GM11168 (cell line): ENCODE data around the gene ANAPC2.

ENCODE experiments used
- in situ Hi-C: fragments of 300-500 bp; cut with MboI; formaldehyde crosslinking; loops from one replicate; pipeline ENCODE4 v1.12.0; 2022; ENCODE audit warnings: low sequenced_read_pairs; ENCODE audit not compliant: unreplicated experiment

The ANAPC2 gene

DNA sequence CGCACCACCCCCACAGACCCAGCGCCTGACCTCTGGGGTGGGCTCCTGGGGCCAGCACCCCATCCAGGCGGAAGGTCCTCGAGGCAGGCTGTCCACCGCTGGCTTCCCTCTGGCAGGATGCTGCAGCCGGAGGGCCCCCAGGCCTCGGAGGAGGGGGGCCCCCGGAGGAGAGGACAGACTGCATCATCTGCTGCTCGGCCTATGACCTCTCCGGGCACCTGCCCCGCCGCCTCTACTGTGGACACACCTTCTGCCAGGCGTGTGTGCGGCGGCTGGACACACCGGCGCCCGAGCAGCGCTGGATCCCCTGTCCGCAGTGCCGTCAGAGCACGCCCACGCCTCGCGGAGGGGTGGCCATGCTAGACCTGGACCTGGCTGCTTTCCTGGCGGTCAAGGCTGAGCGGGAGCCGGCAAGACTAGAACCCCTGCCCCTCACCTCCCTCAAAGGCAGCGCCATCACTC is 40.2 kb upstream of the ANAPC2 start:
- in situ Hi-C loops = no loop called here

DNA sequence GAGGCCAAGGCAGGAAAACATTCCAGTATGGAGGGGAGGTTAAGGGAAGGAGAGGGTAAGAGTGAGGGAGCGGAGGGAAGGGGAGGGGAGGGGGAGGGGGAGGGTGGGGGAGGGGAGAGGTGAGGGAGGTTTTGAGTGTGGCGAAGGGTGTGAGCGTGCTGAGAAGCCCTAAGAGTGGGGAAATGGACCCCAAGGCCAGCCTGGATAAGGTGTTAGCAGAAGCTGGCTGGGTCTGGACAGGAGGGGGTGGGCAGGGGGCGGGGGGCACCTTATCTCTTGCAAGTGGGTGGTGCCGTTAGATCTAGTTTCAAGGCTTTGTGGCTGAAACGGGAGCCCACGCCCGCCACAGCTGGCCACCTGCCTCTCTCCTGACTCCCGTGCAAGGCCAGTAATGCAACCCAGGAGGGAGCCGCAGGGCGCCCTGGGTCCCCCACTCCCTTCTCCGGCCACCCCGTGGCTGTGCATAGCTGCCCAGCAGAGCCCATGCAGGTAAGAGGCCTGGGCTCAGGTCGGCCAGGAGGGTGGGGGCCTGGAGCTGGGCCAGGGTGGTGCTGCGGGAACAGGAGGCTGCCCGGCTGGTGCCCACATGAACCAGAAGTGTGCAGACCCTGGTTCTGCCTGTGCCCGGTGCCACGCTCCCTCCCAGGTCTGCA is 39.6 kb upstream of the ANAPC2 start:
- in situ Hi-C loops = no loop called here

DNA sequence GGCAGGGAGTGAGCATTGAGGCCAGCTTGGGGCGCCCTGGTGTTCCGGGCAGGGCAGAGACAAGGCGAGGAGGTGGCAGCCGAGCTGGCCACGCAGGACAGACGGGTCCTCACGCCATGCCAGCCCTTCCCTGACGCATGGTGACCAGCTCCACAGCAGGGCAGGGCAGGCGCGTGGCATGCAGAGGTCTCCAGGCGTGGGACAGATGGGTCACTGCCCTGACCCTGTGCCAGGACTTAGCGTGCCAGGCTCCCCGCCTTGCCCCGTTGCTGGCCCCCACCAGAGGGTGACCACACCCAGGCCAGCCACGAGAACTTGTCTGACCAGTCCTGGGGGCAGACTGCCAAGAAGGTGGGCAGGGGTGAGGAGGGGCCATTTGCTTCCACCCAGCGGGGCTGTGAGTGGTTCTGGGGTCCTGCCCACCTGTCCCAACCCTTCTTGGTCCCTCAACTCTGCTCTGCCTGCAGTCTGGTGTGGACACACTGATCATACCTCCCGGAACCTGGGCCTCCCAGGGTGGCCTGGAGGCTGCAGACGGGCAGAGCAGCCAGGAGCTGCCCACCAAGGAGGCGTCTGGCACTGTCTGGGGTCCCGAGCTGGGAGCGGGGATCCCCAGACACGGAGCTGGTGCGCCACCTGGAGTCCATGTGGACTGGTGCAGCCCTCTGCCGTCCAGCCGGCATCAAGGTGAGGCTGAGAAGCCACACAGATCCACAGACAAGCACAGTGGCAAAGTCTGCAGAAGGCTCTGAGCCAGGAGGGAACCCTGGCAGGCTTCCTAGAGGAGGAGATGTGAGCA is 38.9 kb upstream of the ANAPC2 start, which contains the start of gene RNF224:
RNF224 (plus strand) TSS at position 449 of the 799 bp plus-strand sequence. CDS start 834 bp downstream, outside the sequence.
- in situ Hi-C loops = no loop called here

DNA sequence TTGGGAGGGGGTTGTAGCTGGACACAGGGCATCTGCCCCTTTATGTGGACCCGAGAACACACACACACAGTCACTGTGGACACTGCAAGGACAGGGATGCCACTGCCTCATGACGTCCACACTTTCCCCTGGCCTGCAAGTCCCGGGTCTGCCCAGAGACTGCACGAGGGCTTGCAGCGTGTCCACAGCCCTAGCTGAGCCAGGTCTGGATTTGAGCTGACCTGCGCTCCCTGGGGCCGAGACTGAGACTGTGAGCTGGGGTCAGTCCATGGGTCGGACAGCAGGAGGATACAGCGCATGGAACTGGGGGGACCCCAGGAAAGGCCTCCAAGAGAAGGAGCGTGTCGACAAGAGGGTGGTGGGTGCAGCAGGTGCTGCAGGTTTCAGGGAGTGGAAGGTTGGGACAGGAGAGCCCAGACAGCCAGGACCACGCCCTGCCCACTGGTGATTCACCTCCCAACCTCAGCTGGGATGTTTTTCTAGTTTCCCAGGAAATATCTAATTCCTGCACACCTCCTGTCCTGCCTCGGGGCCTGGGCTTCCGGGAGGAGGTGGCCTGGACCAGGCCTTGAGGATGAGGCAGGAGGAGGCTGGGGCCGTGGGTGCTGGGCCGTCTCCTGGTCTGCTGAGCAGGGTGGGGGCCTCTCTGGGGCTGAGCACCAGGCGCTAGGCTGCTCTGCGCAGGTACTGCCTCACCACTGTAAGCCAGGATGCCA is 38.1 kb upstream of the ANAPC2 start:
- in situ Hi-C loops = no loop called here

DNA sequence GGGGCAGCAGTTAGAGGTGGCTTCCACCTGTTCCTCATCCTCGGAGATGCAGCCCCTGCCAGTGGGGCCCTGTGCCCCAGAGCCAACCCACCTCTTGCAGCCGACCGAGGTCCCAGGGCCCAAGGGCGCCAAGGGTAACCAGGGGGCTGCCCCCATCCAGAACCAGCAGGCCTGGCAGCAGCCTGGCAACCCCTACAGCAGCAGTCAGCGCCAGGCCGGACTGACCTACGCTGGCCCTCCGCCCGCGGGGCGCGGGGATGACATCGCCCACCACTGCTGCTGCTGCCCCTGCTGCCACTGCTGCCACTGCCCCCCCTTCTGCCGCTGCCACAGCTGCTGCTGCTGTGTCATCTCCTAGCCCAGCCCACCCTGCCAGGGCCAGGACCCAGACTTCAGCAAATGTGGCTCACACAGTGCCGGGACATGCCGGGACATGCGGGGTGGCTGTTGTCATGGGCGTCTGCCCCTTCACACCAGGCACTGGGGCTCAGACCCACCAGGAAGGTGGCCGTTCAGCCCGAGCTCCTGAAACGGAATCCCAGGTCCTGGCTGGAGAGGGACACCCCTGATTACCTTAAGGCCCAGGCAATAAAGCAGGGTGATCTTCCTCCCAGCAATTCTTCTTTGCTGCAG is 37.5 kb upstream of the ANAPC2 start:
- in situ Hi-C loops = no loop called here

DNA sequence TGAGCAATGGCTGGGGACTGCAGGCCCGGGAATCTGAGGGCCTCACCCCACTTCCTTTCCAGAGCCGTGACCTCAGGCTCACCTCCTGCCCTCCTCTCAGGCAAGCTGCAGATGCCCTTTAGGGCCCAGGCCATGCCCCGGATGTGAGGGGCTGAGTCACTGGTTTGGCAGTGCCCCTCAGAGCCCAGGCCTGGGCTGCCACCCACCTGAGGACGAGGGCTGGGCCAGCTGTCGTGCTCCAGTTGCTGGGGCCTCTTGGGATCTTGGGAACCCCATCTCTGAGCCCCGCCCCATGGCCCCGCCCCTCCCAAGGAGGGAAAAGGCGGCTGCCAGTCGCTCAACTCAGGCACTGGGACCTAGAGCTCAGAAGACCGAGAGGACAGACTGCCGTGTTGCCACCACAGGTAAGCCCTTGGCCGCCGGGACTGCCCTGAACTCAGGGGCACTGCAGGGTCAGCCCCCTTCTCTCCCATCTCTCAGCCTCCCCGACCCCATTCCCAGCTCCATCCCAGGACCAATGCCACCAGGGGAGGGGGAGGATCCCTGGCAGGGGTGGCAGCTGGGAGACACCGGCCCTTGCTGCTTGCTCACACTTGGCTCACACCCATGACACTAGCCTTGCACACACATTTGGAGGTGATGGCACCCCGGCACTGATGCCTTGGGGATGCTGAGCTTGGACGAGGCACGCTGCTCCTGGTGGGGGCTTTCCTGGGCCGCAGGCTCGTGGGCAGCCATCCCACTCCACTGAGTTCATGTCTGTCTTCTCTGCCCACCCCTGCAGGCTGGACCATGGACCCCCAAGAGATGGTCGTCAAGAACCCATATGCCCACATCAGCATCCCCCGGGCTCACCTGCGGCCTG is 36.7 kb upstream of the ANAPC2 start, which contains the start of gene CYSRT1:
CYSRT1 (plus strand) TSS at position 345 of the 865 bp plus-strand sequence; CDS start at position 793, 448 bp downstream.
- in situ Hi-C loops = no loop called here

DNA sequence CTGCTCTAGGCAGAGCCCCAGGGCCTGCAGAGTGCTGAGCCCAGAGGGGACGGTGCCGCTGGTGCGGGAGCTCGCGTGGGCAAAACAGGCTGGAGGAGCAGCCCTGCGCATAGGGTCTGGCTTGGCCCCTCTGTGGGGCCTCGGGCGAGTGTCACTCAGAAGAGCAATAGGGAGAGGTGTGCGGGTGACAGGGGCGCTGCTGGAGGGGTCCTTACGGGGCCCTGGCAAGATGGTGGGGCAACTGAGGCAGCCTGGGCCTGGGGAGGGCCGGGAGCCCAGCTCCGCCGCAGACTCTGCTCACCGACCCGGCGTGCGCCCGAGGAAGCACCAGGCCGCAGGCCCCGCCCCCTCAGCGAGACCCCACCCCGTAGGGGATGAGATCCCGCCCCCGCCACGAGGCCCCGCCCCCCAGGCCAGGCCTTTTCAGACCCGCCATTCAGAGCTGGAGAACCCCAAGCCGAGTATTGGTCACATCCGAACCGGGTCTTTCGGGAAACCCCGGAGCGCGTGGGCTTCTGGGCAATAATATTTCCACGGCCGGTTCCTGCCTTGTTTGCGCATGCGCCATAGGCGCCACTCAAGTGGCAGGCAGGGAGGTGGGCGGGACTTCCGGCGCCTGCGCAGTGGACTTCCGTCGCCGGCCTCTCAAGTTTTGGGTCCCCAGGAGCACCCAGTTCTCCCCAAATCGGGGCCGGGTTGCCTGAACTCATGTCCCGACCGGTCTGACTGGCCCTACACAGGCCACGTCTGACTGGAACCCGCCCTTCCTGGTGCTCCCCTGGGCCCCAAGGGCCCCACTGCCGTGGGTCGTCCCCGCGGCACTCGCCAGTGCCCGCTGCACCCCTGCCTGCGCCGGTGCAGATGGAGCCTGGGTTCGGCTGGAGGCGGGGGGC is 35.0 kb upstream of the ANAPC2 start:
- in situ Hi-C loops = no loop called here

DNA sequence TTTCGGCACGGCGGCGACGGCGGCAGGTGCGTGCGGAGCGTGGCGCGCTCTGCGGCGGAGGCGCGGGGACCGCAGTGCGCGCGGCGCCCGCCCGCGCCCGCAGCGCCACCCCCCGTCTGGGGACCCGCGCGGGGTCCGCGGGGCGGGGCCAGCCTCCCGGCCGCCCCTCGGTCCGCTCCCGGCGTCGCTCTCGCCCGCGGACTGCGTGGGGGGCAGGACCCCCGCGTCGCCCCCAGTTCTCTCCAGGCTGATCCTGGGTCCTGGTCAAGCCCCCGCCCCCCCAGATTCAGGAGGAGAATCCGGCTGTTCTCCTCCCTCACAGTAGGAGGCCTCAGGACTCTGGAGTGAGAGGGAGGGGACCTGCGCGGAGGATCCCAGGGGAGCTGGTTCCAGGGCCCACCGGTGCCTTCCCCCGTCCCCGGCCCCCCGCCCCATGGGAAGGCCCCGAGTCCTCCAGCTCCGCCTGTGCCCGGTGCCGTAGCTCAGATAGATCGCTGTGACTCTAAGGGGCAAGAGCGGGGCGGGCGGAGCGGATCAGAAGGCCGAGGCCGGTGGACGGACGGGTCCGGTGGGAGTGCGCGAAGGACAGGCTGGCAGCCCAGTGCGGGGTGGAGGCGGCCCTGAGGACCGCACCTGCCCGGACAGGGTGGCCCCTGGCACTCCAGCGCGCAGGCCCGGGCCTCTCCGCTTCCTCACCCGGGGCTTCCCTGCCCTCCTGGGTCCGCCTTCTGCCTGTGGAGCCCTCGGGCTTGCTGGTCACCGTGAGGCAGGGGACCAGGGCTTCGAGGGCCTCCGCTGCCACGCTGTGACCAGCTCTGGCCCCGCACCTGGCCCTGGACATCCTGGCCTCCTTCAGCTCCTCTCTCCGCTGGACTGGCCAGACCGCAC is 34.1 kb upstream of the ANAPC2 start, which contains the start of gene RNF208:
RNF208 (minus strand) TSS at position 51 of the 888 bp plus-strand sequence. CDS start 1,028 bp downstream, outside the sequence.
- in situ Hi-C loops = no loop called here

DNA sequence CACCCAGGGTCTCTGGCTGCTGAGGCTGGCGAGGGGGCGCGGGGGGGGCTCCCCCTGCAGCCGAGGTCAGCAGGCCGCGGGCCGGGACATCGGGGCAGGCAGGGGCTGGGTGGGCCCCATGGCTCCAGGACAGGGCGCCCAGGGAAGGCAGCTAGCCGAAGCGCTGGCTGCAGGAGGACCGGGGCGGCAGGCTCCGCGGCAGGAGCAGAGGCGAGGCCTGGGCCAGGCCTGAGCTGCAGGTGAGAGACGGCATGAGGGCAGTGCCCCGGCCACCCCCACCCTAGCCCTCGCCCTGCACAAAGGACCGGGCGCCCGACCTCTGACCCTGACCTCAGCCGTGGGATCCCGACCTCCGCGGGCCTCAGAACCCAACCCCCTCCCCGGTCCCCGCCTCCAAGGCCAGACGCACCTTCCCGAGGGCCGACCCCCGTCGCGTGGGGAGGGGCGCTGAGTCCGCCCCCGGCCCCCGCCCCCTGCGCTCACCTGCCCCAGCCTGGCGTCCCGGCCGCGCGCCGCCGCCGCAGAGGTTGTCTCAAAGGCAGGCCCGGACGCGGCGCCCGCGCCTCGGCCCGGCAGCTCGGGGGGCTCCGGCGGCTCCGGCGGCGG is 33.2 kb upstream of the ANAPC2 start:
- in situ Hi-C loops = no loop called here

DNA sequence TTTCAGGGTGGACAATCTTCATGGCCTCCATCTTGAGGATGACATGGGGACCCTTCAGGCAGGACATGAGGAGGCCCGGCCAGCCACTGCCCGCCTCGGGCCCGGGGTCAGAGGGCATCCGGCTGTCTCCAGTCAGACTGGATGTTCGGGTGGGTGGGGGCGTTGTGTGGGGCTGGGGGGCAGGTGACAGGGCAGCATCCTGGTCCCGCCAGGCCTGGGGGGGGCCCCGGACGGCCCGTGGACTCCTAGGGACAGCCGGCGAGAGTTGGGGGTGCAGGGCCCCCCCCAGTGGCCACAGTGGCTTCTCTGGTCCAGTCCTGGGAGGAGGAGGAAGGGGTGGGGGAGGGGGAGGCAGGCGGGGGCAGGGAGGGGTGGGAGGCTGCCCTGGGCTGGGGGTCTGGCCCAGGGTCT is 32.7 kb upstream of the ANAPC2 start:
- in situ Hi-C loops = no loop called here

DNA sequence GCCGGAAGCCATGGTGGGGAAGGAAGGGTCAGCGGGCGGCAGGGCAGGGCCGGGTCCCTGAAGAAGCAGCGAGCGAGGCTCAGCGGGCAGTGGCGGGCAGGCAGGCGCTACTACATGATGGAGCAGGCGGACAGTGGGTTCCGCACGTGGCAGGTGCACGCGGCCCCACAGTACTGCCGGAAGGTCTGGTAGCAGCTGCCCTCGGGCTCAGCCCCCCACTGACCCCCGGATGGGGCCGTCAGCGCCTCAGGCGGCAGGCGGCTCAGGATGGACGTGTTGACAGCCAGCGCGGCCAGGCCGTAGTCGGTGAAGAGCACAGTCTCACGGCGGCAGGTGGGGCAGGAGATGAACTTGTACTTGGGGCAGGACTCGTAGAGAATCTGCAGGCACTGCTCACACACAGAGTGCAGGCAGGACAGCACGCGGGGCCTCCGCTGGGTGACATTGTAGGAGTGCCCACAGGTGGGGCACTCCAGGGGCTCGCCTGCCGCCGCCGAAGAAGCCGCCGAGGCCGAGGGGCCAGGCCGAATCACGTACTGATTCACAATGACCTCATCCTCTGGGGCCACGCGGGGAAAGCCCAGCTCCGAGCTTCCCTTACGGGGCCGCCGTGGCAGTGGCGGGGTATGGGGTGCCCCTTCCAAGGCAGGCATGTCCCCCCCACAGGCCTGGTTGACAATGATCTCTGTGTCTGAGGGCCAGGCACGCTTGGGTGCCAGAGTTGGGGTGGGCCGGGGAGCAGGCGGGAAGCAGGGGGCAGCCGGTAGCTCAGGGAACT is 32.1 kb upstream of the ANAPC2 start:
- in situ Hi-C loops = no loop called here

DNA sequence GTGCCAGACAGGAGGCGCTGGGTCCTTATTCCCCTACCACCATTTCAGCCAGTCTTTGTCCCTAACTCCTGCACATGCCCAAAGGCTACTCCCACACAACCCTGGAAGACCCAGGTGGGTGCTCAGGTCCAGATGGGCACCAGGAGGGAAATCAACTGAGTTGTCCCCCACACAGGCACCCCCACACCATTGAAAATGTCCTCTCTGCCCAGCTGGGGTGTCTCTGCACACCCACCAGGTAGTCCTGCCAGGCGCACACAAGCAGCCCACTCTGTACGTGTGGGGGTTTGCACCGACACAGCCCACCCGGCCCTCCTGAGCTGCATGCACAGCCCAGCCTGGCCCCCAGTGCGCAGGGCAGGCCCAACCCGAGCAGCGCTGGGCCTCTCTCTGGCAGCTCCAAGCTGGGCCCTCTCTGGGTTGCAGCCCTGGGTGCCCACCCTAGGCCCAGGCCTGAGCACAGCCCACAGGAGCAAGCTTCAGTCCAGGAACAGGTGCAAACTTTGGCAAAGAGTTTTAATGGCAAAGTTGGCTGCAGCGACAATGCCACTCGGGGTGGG is 31.5 kb upstream of the ANAPC2 start:
- in situ Hi-C loops = no loop called here

DNA sequence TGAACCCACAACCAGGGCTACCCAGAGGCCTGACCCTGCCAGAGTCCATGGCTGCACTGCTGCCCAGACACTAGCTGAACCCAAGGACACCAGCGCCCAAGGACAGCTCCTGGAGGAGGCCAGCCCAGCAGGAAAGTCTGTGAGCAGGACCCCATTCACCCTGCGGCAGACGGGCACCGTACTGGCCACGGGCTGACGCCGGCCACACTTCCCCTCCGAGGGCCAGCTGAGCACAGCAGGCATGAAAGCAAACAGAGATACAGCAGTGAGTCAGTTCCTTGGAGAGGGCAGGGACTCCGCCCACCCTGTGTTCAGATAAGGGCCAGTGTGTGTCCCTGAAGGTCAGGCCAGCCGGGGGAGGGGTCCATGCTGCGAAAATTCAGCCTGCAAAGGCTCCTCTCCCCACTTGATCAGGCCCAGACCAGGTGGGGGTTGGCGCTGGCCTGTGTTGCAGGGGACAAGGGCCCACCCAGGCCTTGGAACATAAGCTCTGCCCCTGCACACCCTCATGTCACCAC is 30.5 kb upstream of the ANAPC2 start:
- in situ Hi-C loops = no loop called here

DNA sequence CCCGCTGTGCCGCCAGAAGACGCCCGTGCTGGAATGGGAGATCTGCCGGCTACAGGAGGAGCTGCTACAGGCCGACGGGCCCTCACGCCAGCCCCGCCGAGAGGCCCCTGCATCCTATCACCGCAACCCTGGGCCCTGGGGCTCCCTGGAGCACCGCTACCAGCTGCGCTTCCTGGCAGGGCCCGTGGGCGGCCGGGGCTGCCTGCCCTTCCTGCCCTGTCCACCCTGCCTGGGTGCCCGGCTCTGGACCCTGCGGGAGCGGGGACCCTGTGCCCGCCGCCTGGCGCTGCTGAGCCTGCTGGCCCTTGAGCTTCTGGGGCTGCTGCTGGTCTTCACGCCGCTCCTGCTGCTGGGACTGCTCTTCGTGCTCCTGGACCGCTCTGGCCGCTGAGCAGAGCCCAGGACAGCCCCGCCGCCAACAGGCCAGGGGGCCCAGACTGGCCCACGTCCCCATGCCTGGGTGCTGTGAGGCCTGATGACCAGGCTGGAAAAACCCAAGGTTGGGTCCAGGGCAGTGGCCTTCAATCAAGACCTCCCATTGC is 29.9 kb upstream of the ANAPC2 start:
- in situ Hi-C loops = no loop called here
